Fibroblast of lung (primary cell): ENCODE results near the gene PRICKLE1.

Experiments used
- EZH2 ChIP-seq: IDR thresholded peaks from 2 replicates; pipeline ENCODE4 v1.5.1; 2012; ENCODE audit warnings: low read length, control low read depth, mild to moderate bottlenecking; ENCODE audit errors: missing control alignments
- TF ChIP-seq, protein P1 (sequence below), 2 donors: IDR thresholded peaks in 1 of 2; conservative IDR thresholded peaks in 1 of 2; 1 replicate in 1 of 2; 2 replicates in 1 of 2; pipeline ENCODE4 v1.5.1; 2011 to 2012; ENCODE audit warnings: low read length in 2 of 2, control low read depth in 1 of 2, inconsistent platforms in 1 of 2, low read depth in 1 of 2, mild to moderate bottlenecking in 1 of 2

- TF ChIP-seq, protein P1, sequence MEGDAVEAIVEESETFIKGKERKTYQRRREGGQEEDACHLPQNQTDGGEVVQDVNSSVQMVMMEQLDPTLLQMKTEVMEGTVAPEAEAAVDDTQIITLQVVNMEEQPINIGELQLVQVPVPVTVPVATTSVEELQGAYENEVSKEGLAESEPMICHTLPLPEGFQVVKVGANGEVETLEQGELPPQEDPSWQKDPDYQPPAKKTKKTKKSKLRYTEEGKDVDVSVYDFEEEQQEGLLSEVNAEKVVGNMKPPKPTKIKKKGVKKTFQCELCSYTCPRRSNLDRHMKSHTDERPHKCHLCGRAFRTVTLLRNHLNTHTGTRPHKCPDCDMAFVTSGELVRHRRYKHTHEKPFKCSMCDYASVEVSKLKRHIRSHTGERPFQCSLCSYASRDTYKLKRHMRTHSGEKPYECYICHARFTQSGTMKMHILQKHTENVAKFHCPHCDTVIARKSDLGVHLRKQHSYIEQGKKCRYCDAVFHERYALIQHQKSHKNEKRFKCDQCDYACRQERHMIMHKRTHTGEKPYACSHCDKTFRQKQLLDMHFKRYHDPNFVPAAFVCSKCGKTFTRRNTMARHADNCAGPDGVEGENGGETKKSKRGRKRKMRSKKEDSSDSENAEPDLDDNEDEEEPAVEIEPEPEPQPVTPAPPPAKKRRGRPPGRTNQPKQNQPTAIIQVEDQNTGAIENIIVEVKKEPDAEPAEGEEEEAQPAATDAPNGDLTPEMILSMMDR (conservative IDR thresholded peaks at IDR 0.05 in 1 of 2, IDR thresholded peaks at IDR 0.05 in 1 of 2; ENCODE audit: low read depth in 1 of 2, low read length in 2 of 2) = no peak
- TF ChIP-seq EZH2 = no peak
These were observed 28.6 kb downstream of the PRICKLE1 start for GRCh38 chr12:42560977-42561376.
